Measurements from ENCODE around the gene ZYG11A. TPM values are rescaled to one million over a fixed set of nuclear protein-coding genes. Genes with fewer than 3 reads are reported as not detected.

Gene ZYG11A
- total RNA-seq, result 0.20 and 1.0 TPM in 2 replicates

DNA sequence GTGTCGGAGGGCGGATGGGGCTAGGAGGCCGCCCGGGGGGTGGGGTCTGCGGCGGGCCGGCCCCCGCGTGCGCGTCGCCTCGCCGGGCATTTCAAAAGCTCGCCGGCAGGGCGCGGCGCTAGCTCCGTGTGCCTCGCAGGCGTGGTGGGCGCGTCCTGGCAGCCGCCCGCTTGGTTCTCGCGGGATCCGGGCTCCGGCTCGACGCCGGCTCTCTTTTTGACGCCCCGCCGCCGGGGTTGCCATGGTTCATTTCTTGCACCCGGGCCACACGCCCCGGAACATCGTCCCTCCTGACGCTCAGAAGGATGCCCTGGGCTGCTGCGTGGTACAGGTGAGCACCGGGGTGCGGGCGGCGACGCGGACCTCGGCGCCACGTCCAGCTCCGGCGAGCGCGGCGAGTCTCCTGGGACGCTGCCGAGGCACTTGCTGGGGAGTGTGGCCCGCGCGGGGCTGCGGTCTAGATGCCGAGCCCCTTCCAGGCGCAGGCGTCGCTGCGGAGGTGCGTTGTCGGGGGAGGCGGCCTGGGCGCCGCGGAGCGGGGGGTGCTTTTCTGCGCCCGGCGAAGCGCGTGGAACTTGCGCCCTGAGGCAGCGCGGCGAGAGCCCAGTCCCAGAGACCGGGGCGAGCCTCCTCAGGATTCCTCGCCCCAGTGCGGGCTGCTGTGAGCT is at the start of gene ZYG11A:
ZYG11A (plus strand) TSS at position 118 of the 668 bp plus-strand sequence; CDS start at position 242, 124 bp downstream.

DNA sequence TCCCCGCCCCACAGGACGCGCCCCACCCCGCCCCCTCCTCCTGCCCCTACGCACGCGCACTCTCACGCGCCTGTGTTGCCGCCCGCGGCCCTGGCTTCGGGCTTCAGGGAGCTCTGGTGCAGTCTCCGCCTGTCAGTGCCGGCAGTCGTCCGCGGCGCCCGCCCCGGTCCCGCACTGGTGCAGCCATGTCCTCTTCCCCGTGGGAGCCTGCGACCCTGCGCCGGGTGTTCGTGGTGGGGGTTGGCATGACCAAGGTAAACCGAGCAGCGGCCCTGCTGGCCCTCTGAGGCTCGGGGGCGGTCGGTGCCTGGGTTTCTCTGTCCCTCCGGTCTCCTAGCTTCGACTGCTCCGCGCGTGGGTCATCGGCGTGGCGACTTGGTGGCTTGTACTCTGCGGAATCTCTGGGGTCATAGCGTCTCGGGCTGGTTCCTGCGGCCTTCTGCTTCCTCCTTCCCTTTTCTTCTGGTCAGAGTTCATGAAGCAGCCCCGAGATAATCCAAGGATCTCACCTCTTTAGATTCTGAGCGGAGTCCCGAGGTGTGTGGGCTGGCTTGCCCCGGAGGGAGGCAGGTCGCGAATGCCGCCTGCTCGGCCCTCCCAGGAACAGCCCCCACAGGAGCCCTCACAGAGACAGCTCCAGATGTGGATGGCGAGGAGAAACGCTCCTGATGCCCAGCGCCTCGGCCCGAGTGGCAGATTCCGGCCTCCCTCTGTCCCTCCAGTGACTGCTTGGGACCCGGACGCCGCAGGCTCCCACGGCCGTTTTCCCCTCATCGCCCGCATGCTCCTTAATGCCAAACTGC is 84.9 kb downstream of the ZYG11A start, which contains the start of gene SCP2:
SCP2 (plus strand) TSS at position 65 of the 803 bp plus-strand sequence; CDS start at position 186, 121 bp downstream.

Other genes with a start within 250 kb of the ZYG11A start
- gene GPX7, start 240.4 kb upstream of the ZYG11A start, total RNA-seq, result 13.3 and 14.6 TPM in 2 replicates
- gene SHISAL2A, start 209.6 kb upstream of the ZYG11A start, total RNA-seq, result not detected in 2 replicates
- 11.3 and 18.9 TPM in 2 replicates for gene COA7, start 144.4 kb upstream of the ZYG11A start, total RNA-seq
- 41.9 and 47.8 TPM in 2 replicates for gene ZYG11B, start 116.3 kb upstream of the ZYG11A start, total RNA-seq
- 38.9 and 49.8 TPM in 2 replicates for gene ECHDC2, start 79.0 kb downstream of the ZYG11A start, total RNA-seq
- 136 and 137 TPM in 2 replicates for gene SCP2, start 84.5 kb downstream of the ZYG11A start, total RNA-seq
- 16.0 and 20.9 TPM in 2 replicates for gene PODN, start 219.5 kb downstream of the ZYG11A start, total RNA-seq

Data from smooth muscle cell of the pulmonary artery (primary cell).